ENCODE measurements around the gene ASPSCR1. TPM values are rescaled to one million over a fixed set of nuclear protein-coding genes. Genes with fewer than 3 reads are reported as not detected.

Gene ASPSCR1
- total and polyA plus RNA-seq, 2 of the 13 experiments (the other 11 are each of a cell fraction or from before 2014, with no cell fraction given), result 274 to 314 TPM

DNA sequence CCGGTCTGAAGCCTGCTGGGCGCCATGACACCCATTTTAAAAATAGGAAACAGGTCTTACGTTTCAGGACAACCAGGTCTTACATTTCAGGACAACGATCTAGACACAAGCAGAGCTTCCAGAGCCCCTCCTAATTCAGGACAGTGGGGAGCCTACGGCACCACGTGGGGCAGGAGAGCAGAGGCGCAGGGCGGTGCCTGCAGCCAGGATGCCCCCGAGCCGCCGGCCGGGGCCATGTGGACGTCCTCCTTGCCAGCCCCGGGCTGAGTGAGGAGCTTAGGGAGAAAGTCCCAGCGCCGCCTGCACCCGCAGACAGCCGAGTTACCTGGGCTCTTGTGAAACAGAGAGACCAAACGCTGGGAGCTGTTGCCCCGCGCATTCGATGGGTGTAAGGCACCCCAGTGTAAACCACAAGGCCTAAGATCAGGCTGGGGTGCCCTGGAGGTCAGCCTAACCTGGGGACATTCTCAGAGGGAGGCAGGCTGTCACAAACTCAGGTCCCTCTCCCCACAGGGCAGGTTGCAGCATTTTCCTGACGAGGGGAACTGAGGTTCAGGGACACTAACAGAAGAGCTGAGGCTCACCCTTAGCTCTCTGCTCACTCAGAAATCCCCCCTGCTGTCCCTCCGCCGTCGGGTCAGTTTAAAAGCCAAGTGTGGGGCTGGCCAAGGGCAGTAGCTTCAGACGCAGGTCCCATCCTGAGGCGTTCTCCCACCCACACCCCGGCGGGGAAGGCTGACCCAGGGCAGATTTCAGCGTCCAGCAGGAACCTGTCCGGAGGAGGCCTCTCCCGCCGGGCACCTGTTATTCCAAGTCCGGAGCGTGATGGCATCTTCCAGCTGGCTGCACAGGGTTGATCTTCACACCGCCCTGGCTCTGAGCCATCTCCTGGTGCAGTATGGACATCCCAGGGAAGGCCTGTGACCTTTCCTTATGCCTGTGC is 14.7 kb upstream of the ASPSCR1 start (continued):
- TF ChIP-seq, protein P1, sequence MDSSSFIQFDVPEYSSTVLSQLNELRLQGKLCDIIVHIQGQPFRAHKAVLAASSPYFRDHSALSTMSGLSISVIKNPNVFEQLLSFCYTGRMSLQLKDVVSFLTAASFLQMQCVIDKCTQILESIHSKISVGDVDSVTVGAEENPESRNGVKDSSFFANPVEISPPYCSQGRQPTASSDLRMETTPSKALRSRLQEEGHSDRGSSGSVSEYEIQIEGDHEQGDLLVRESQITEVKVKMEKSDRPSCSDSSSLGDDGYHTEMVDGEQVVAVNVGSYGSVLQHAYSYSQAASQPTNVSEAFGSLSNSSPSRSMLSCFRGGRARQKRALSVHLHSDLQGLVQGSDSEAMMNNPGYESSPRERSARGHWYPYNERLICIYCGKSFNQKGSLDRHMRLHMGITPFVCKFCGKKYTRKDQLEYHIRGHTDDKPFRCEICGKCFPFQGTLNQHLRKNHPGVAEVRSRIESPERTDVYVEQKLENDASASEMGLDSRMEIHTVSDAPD (CRISPR knock-in tag; IDR thresholded peaks at IDR 0.05), result no peak
- no peak for TF ChIP-seq RFX1 (IDR thresholded peaks at IDR 0.05)
- TF ChIP-seq ZSCAN31 (CRISPR knock-in tag; IDR thresholded peaks at IDR 0.05; ENCODE audit: low read depth), result no peak
- TF ChIP-seq FOXK1 (CRISPR knock-in tag; IDR thresholded peaks at IDR 0.05; ENCODE audit: borderline replicate concordance, low read depth), result no peak
- no peak; the same call in 1 of the 2 replicates for TF ChIP-seq YEATS4 (CRISPR knock-in tag; IDR thresholded peaks at IDR 0.05; ENCODE audit: borderline replicate concordance)
- no peak for TF ChIP-seq EP300 (IDR thresholded peaks at IDR 0.05; ENCODE audit: low read depth in 2 of 2, low read length in 2 of 2)
- TF ChIP-seq EP300 (CRISPR knock-in tag; IDR thresholded peaks at IDR 0.05; ENCODE audit: borderline replicate concordance), result peak; percentile 35
- no peak for TF ChIP-seq ATF1 (CRISPR knock-in tag; IDR thresholded peaks at IDR 0.05)
- no peak for TF ChIP-seq JARID2 (CRISPR knock-in tag; IDR thresholded peaks at IDR 0.05; ENCODE audit: insufficient replicate concordance)
- TF ChIP-seq, protein P2, sequence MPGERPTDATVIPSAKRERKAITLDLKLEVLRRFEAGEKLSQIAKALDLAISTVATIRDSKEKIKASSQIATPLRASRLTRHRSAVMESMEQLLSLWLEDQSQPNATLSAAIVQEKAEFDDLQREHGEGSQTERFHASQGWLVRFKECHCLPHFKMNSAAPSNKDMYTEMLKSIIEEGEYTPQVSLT (CRISPR knock-in tag; IDR thresholded peaks at IDR 0.05; ENCODE audit: borderline replicate concordance, low read depth), result no peak; the same call in 1 of the 2 replicates
- no peak for TF ChIP-seq ZNF331 (CRISPR knock-in tag; IDR thresholded peaks at IDR 0.05)
- peak; percentile 78 for TF ChIP-seq ZNF891 (CRISPR knock-in tag; IDR thresholded peaks at IDR 0.05)
- TF ChIP-seq DMAP1 (CRISPR knock-in tag; IDR thresholded peaks at IDR 0.05), result peak; percentile 52; the same call in 1 of the 2 replicates
- peak; percentile 76; the same call in 1 of the 2 replicates for TF ChIP-seq ZNF790 (CRISPR knock-in tag; IDR thresholded peaks at IDR 0.05; ENCODE audit: borderline replicate concordance)
- TF ChIP-seq FOXA1 (IDR thresholded peaks at IDR 0.05), result no peak
- TF ChIP-seq FOXA1 (CRISPR knock-in tag; IDR thresholded peaks at IDR 0.05), result no peak
- TF ChIP-seq, protein P3, sequence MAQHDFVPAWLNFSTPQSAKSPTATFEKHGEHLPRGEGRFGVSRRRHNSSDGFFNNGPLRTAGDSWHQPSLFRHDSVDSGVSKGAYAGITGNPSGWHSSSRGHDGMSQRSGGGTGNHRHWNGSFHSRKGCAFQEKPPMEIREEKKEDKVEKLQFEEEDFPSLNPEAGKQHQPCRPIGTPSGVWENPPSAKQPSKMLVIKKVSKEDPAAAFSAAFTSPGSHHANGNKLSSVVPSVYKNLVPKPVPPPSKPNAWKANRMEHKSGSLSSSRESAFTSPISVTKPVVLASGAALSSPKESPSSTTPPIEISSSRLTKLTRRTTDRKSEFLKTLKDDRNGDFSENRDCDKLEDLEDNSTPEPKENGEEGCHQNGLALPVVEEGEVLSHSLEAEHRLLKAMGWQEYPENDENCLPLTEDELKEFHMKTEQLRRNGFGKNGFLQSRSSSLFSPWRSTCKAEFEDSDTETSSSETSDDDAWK (CRISPR knock-in tag; IDR thresholded peaks at IDR 0.05), result no peak
- TF ChIP-seq, protein P4, sequence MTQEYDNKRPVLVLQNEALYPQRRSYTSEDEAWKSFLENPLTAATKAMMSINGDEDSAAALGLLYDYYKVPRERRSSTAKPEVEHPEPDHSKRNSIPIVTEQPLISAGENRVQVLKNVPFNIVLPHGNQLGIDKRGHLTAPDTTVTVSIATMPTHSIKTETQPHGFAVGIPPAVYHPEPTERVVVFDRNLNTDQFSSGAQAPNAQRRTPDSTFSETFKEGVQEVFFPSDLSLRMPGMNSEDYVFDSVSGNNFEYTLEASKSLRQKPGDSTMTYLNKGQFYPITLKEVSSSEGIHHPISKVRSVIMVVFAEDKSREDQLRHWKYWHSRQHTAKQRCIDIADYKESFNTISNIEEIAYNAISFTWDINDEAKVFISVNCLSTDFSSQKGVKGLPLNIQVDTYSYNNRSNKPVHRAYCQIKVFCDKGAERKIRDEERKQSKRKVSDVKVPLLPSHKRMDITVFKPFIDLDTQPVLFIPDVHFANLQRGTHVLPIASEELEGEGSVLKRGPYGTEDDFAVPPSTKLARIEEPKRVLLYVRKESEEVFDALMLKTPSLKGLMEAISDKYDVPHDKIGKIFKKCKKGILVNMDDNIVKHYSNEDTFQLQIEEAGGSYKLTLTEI (CRISPR knock-in tag; conservative IDR thresholded peaks at IDR 0.05), result no peak
- no peak for TF ChIP-seq PAF1 (CRISPR knock-in tag; IDR thresholded peaks at IDR 0.05)
- peak; percentile 47; the same call in 1 of the 2 replicates for TF ChIP-seq ZNF605 (CRISPR knock-in tag; IDR thresholded peaks at IDR 0.05)
- 0 out of 2 replicates have a peak, but pooled peaks have one; percentile 65 for TF ChIP-seq ZNF83 (CRISPR knock-in tag; IDR thresholded peaks at IDR 0.05; ENCODE audit: borderline replicate concordance)
